Pancreas (tissue), 10 donors: ENCODE results near the gene BMERB1. TPM values are rescaled to one million over a fixed set of nuclear protein-coding genes. Genes with fewer than 3 reads are reported as not detected.
A peak's percentile ranks its signal among the peaks of the same experiment; 100 is the strongest.
"Not testable (repeated sequence)": the region's sequence is repeated elsewhere in the genome, so short reads cannot be mapped to it uniquely, and the experiment has no call there.

ENCODE experiments used
- ATAC-seq, 4 donors: fragments of 200-7000 bp; cut with Tn5 transposase; one replicate each; pipeline versions ENCODE4 v1.8.0 to v1.9.1; 2020; ENCODE audit warnings: mild to moderate bottlenecking in 4 of 4, moderate library complexity in 4 of 4
- DNase-seq, 6 donors: peaks; one replicate each; pipeline ENCODE4 v3.0.0-alpha.2; 2020
- FAIRE-seq: peaks from 2 replicates; lab custom pipeline; 2012; peaks lifted over from hg19 to GRCh38; lab: Jason Lieb, UNC
- H3K27ac ChIP-seq, 4 donors: fragments of 200-600 bp; sonication (generic); 1 replicate in 3 of 4; 2 replicates in 1 of 4; pipeline versions ENCODE4 v1.5.0 to v1.8.0; 2020
- H3K27me3 ChIP-seq, 4 donors: fragments of 200-600 bp; one replicate each; pipeline ENCODE4 v1.8.0; 2021
- H3K36me3 ChIP-seq, 3 donors: fragments of 200-600 bp; sonication (generic) in 1 of 3; one replicate each; pipeline versions ENCODE4 v1.5.0 to v1.8.0; 2020 to 2021
- H3K4me1 ChIP-seq, 3 donors: fragments of 200-600 bp; one replicate each; pipeline ENCODE4 v1.8.0; 2021
- H3K4me3 ChIP-seq, 4 donors: fragments of 200-600 bp; sonication (generic) in 2 of 4; one replicate each; pipeline versions ENCODE4 v1.5.0 to v1.8.0; 2020 to 2021
- H3K9me3 ChIP-seq, 4 donors: fragments of 200-600 bp; one replicate each; pipeline ENCODE4 v1.8.0; 2021
- WGBS, 2 donors: extraction: QIAGEN DNeasy Blood & Tissue Kit; methylation state at CpG; one replicate each; pipeline ENCODE4 v1.1.7; 2013; 5-methylcytosine and 5-hydroxymethylcytosine counted together
- intact Hi-C, 3 donors: fragments of 100-400 bp; cut with DNase I; formaldehyde crosslinking; loops; one replicate each; pipeline versions ENCODE4 v1.11.1 to v1.14.2; 2022
- polyA plus RNA-seq, 2 donors: library from polyadenylated mRNA; stranded (reverse); fragments of 200-250 nt; gene quantifications; one replicate each; pipeline ENCODE4 v1.2.3, GENCODE V29; 2013
- total RNA-seq, 6 donors: library from RNA; stranded (reverse); fragmentation: NEBNext Ultra II Directional in 4 of 6; extraction: Animal tissue kit (Norgen Biotek cat#: 25700) in 4 of 6; gene quantifications; one replicate each; pipeline versions ENCODE4 v1.2.1 to v1.2.4, GENCODE V29; 2021 to 2023
- TF ChIP-seq, protein P1 (sequence below), 4 donors: fragments of 200-600 bp; sonication (generic) in 3 of 4; IDR thresholded peaks; one replicate each; pipeline versions ENCODE4 v1.5.0 to v1.8.0; 2021; ENCODE audit warnings: antibody characterized with exemption in 4 of 4
- donor health status: healthy with polysubstance abuse.
- donor health status: DM: no; HTN: no; CAD: no; lungs with moderate emphysema.
- donor health status: DM: no; HTN: no; CAD: no.
- donor health status: control.
- donor health status: control.
- donor health status: Bipolar disorder and iron deficiency.
- donor health status: DM: yes; HTN: yes; CAD: no.
- donor health status: DM: no; HTN: no; CAD: no.
- donor health status: DM: no; HTN: no; CAD: no.
- donor health status: DM: yes; HTN: yes; CAD: no.

The BMERB1 gene
- total and polyA plus RNA-seq, 8 donors = 10.3 to 21.7 (median 17.5) TPM

DNA sequence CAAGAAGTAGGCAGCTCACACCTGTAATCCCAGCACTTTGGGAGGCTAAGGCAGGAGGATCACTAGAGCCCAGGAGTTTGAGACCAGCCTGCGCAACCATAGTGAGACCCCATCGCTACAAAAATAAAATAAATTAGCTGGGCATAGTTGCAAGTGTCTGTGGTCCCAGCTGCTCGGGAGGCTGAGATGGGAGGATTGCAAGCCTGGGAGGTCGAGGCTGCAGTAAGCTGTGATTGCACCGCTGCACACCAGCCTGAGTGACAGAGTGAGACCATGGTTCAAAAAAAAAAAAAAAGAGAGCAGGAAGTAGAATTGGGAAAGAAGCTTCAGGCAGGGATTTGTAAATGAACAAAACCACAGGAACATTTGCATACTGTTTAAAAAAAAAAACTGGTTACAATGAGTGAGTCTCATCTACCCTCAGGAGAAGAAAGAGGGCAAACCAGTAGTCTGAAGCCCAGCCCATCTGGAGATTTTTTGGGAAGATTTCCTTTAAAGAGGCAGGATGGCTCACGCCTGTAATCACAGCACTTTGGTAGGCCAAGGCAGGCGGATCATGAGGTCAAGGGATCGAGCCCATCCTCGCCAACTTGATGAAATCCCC is 30.9 kb upstream of the BMERB1 start:
- H3K36me3 ChIP-seq = peaks cover 0 to 41% (median 9%) of the 10 kb centered on the region in 3 donors
- FAIRE-seq (no peak), ATAC-seq (no peak), DNase-seq (no peak)
- TF ChIP-seq, protein P1, sequence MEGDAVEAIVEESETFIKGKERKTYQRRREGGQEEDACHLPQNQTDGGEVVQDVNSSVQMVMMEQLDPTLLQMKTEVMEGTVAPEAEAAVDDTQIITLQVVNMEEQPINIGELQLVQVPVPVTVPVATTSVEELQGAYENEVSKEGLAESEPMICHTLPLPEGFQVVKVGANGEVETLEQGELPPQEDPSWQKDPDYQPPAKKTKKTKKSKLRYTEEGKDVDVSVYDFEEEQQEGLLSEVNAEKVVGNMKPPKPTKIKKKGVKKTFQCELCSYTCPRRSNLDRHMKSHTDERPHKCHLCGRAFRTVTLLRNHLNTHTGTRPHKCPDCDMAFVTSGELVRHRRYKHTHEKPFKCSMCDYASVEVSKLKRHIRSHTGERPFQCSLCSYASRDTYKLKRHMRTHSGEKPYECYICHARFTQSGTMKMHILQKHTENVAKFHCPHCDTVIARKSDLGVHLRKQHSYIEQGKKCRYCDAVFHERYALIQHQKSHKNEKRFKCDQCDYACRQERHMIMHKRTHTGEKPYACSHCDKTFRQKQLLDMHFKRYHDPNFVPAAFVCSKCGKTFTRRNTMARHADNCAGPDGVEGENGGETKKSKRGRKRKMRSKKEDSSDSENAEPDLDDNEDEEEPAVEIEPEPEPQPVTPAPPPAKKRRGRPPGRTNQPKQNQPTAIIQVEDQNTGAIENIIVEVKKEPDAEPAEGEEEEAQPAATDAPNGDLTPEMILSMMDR (IDR thresholded peaks at IDR 0.05) = no peak
- WGBS, 2 donors = 94 to 96% methylated on average over 9 of the region's 9 CpGs
- intact Hi-C loops = no loop called here
- H3K27me3 ChIP-seq = no peaks in the 10 kb centered on the region
- peaks cover 0 to 8% (median 6%) of the 10 kb centered on the region in 3 donors for H3K4me1 ChIP-seq
- H3K27ac ChIP-seq = no peak overlapping the region
- no peaks in the 10 kb centered on the region for H3K9me3 ChIP-seq
- H3K4me3 ChIP-seq = no peak overlapping the region

DNA sequence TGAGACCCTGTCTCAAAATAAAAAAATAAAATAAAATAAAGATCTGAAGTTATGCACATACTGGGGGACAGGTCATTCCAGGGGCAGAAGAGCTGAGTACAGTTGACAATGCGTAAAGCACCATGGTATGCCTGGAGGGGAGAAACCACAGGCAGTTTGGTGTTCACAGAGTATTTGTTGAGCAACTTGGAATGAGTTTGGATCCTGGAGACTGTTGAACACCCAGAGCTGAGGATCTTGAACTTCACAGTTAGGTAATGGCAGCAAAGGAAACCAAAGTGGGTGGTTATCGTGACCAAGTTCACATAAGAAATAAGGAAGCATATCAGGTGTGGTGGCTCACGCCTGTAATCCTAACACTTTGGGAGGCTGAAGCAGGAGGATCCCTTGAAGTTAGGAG is 30.3 kb upstream of the BMERB1 start:
- DNase-seq, H3K4me3 ChIP-seq, H3K9me3 ChIP-seq, FAIRE-seq, intact Hi-C loops, H3K27me3 ChIP-seq, H3K27ac ChIP-seq, H3K4me1 ChIP-seq, ATAC-seq: not testable (repeated sequence)
- peaks cover 0 to 44% (median 9%) of the 10 kb centered on the region in 3 donors for H3K36me3 ChIP-seq
- WGBS, 2 donors = 90 to 98% methylated on average over 3 of the region's 3 CpGs

DNA sequence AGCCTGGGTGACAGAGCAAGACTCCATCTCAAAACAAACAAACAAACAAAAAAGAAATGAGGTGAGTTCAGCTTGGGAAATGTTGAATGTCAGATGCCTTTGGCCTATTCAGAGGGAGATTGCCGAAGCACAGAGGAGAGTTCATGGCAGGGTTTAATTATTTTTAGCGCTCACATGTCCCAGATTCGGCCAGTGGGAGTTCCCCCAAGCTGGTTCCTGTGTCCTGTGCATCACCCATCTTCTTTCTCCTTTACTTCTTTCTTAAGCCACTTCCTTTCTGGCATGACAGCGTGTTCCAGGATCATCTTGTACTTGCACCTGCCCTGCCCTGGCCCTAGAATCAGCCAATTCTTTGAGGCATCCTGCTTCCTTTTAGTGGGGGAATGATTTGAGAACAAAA is 29.6 kb upstream of the BMERB1 start:
- intact Hi-C loops = no loop called here
- no peaks in the 10 kb centered on the region for H3K9me3 ChIP-seq
- TF ChIP-seq, protein P1 (IDR thresholded peaks at IDR 0.05) = no peak
- no peak overlapping the region for H3K27ac ChIP-seq
- no peak for ATAC-seq
- H3K4me1 ChIP-seq = no peaks in the 10 kb centered on the region
- FAIRE-seq = no peak
- DNase-seq = no peak
- H3K36me3 ChIP-seq = peaks cover 0 to 44% (median 9%) of the 10 kb centered on the region in 3 donors
- no peaks in the 10 kb centered on the region for H3K27me3 ChIP-seq
- H3K4me3 ChIP-seq = no peak overlapping the region
- 66 to 85% methylated on average over 4 of the region's 4 CpGs for WGBS, 2 donors

DNA sequence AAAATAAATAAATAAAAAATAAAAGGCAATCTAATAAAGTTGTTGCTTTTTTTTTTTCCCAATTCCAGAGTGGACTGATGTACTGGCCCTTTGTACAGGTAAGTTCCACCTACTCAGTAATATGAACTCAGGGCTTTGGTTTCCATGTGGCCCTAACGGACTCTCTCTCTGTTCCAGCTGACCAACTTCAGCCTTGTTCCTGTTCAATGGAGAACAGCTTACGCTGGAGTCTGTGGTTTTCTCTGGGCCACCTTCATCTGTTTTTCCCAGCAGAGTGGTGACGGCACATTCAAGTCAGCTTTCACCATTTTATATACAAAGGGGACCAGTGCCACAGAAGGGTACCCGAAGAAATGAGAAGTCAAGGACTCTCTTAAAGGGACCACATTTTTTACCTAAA is 26.6 kb upstream of the BMERB1 start:
- H3K27me3 ChIP-seq, intact Hi-C loops, DNase-seq, H3K27ac ChIP-seq, FAIRE-seq, H3K9me3 ChIP-seq, H3K4me1 ChIP-seq, H3K4me3 ChIP-seq: not testable (repeated sequence)
- peak in 1 of 4 donors; percentile 22 for ATAC-seq
- H3K36me3 ChIP-seq = peaks cover 0 to 25% (median 9%) of the 10 kb centered on the region in 3 donors
- 76 to 78% methylated on average over 4 of the region's 4 CpGs for WGBS, 2 donors

DNA sequence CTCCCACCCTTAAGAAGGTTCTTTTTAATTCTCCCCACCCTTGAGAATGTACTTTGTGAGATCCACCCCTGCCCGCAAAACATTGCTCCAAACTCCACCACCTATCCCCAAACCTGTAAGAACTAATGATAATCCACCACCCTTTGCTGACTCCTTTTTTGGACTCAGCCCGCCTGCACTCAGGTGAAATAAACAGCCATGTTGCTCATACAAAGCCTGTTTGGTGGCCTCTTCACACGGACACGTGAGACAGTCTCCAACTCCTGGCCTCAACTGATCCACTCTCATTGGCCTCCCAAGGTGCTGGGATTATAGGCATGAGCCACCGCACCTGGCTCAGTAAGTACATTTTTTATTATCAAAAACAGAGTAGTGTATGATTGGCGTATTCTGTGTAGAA is 24.9 kb upstream of the BMERB1 start:
- H3K4me1 ChIP-seq, H3K27ac ChIP-seq, intact Hi-C loops, H3K27me3 ChIP-seq, DNase-seq, FAIRE-seq, H3K4me3 ChIP-seq, ATAC-seq, H3K9me3 ChIP-seq: not testable (repeated sequence)
- H3K36me3 ChIP-seq = peaks cover 0 to 12% (median under 1%) of the 10 kb centered on the region in 3 donors
- 93 to 94% methylated on average over 6 of the region's 6 CpGs for WGBS, 2 donors

DNA sequence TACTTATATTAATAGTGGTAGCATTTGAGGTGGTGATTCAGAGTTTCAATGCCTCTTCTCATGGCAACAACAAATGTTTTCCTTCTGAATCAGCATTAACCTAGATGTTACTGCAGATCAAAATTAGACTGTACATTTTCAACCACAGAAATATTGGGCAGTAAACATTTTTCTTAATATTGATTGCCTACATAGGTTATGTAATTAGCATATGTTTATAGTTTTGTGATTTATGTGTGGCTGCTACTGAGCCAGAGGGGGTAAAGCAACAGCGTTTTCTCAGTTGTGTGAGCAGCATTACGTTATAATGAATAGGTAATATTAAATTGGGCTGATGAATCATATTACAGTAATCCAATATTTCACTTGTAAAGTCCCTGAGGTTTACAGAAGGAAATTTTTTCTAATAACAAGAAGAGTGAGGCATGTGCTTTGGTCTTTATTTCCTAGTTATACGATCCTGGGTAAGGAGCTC is 18.8 kb upstream of the BMERB1 start:
- FAIRE-seq (no peak), ATAC-seq (no peak), DNase-seq (no peak)
- Histone ChIP-seq H3K27me3 (no peaks in the 10 kb centered on the region), H3K4me1 (no peaks in the 10 kb centered on the region), H3K9me3 (no peaks in the 10 kb centered on the region), H3K4me3 (no peak overlapping the region), H3K36me3 (no peaks in the 10 kb centered on the region), H3K27ac (no peak overlapping the region)
- TF ChIP-seq, protein P1 (IDR thresholded peaks at IDR 0.05) = no peak
- intact Hi-C loops = no loop called here
- 64 to 65% methylated on average over 3 of the region's 3 CpGs for WGBS, 2 donors
